Kidney (tissue), 14 donors: ENCODE results near the gene JADE2. TPM values are rescaled to one million over a fixed set of nuclear protein-coding genes. Genes with fewer than 3 reads are reported as not detected.

Experiments used
- DNase-seq, 5 donors: peaks; one replicate each; pipeline ENCODE4 v3.0.0-alpha.2; 2013 to 2020
- FAIRE-seq: peaks from 2 replicates; lab custom pipeline; 2012; peaks lifted over from hg19 to GRCh38; lab: Jason Lieb, UNC
- H3K27ac ChIP-seq, 2 donors: one replicate each; pipeline ENCODE4 v1.7.0; 2013; ENCODE audit warnings: low read depth in 2 of 2, low read length in 2 of 2, inconsistent platforms in 1 of 2
- H3K27me3 ChIP-seq: one replicate; pipeline ENCODE4 v1.7.1; 2013; ENCODE audit warnings: low read length, inconsistent platforms; ENCODE audit not compliant: control insufficient read depth, insufficient read depth
- H3K36me3 ChIP-seq, 3 donors: one replicate each; pipeline versions ENCODE4 v1.7.0 to v1.7.1; 2013; ENCODE audit warnings: low read length in 3 of 3, control low read depth in 1 of 3, inconsistent platforms in 1 of 3; ENCODE audit not compliant: insufficient read depth in 3 of 3, control insufficient read depth in 2 of 3
- H3K4me1 ChIP-seq, 3 donors: one replicate each; pipeline versions ENCODE4 v1.7.0 to v1.7.1; 2013; ENCODE audit warnings: low read length in 3 of 3, inconsistent platforms in 1 of 3, low read depth in 1 of 3; ENCODE audit not compliant: control insufficient read depth in 2 of 3, insufficient read depth in 2 of 3
- H3K4me3 ChIP-seq, 3 donors: one replicate each; pipeline versions ENCODE4 v1.7.0 to v1.8.1; 2013; ENCODE audit warnings: low read length in 3 of 3, control low read depth in 1 of 3, inconsistent platforms in 1 of 3
- H3K9ac ChIP-seq, 3 donors: one replicate each; pipeline versions ENCODE4 v1.7.0 to v1.7.1; 2013; ENCODE audit warnings: low read length in 3 of 3, control low read depth in 1 of 3, inconsistent platforms in 1 of 3
- H3K9me3 ChIP-seq, 3 donors: one replicate each; pipeline versions ENCODE4 v1.7.0 to v1.7.1; 2013; ENCODE audit warnings: low read length in 3 of 3, control low read depth in 1 of 3, inconsistent platforms in 1 of 3; ENCODE audit not compliant: control insufficient read depth in 2 of 3, insufficient read depth in 1 of 3
- CTCF ChIP-seq: IDR thresholded peaks from 3 replicates; pipeline ENCODE4 v1.5.1; 2012; ENCODE audit warnings: mild to moderate bottlenecking, moderate library complexity, borderline replicate concordance; ENCODE audit not compliant: insufficient read depth; ENCODE audit errors: extremely low read depth
- intact Hi-C: fragments of 100-400 bp; cut with DNase I; formaldehyde crosslinking; loops from one replicate; pipeline ENCODE4 v1.11.1; 2022
- polyA plus RNA-seq: library from polyadenylated mRNA; stranded (reverse); fragments of 350-450 nt; fragmentation: Illumina TruSeq; extraction: RNeasy Lipid Tissue Mini Kit (QIAGEN cat#74804); gene quantifications from one replicate; pipeline ENCODE4 v1.2.3, GENCODE V29; 2014; ENCODE audit warnings: low read depth, low replicate concordance; ENCODE audit not compliant: insufficient read depth
- total RNA-seq: library from RNA; stranded (reverse); fragmentation: NEBNext Ultra II Directional; extraction: Animal tissue kit (Norgen Biotek cat#: 25700); gene quantifications from one replicate; pipeline ENCODE4 v1.2.1, GENCODE V29; 2021
- donor health status: control.
- donor health status: control.
- donor health status: control.
- donor health status: control.
- donor health status: control.
- donor health status: DM: yes; HTN: yes; CAD: no.
- donor health status: Normal renal cell carcinoma (clear cell type).

Gene JADE2
- total and polyA plus RNA-seq, 2 donors from 2014 or later: 9.2 to 99.6 TPM

DNA sequence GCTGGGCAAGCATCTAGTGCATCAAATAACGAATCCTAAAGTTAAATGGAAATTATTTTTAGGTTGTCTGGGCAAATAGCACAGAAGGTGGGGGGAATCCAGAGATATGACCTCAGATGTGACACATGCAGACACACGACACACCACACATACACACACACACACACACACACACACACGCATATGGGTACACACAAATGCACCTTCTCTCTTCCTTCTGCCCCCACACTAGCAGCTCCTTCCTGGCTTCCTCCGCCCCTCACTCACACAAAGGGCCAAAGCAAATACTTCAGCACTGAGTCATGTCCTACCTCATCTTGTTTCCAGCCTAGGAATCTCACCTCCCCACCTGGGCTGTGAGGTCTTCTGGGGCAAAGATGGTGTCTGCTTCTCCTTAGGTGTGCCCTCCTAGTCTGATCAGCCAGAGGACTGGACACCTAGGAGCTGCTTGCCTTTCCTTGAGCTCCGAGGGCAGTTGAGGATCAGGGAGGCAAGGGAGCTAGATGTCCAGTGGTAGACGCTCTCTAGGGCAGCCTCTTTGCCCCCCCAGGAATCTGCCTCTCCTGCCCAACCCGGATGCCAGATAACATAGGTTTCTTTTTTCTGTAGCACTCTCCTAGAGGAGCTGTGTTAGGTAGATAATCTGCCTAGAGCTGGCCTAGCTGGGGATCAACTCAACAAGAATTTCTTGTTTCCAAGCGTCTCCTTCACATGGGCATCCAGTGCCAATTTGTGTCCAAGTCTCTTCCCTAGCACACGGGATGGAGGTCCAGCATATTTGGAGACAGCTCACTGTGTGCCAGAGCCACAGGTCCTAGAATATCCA is 14.3 kb upstream of the JADE2 start:
- no peak overlapping the region for H3K9ac ChIP-seq
- H3K27ac ChIP-seq: peak overlapping the region in 1 of 2 donors; percentile 9
- no peaks in the 10 kb centered on the region for H3K36me3 ChIP-seq
- H3K4me3 ChIP-seq: no peak overlapping the region
- intact Hi-C loops: no loop called here
- DNase-seq (peak in 1 of 5 donors; percentile 74), FAIRE-seq (no peak)
- TF ChIP-seq CTCF: no peak
- H3K27me3 ChIP-seq: no peaks in the 10 kb centered on the region
- no peaks in the 10 kb centered on the region for H3K9me3 ChIP-seq
- peaks cover 0 to 15% (median 14%) of the 10 kb centered on the region in 3 donors for H3K4me1 ChIP-seq

DNA sequence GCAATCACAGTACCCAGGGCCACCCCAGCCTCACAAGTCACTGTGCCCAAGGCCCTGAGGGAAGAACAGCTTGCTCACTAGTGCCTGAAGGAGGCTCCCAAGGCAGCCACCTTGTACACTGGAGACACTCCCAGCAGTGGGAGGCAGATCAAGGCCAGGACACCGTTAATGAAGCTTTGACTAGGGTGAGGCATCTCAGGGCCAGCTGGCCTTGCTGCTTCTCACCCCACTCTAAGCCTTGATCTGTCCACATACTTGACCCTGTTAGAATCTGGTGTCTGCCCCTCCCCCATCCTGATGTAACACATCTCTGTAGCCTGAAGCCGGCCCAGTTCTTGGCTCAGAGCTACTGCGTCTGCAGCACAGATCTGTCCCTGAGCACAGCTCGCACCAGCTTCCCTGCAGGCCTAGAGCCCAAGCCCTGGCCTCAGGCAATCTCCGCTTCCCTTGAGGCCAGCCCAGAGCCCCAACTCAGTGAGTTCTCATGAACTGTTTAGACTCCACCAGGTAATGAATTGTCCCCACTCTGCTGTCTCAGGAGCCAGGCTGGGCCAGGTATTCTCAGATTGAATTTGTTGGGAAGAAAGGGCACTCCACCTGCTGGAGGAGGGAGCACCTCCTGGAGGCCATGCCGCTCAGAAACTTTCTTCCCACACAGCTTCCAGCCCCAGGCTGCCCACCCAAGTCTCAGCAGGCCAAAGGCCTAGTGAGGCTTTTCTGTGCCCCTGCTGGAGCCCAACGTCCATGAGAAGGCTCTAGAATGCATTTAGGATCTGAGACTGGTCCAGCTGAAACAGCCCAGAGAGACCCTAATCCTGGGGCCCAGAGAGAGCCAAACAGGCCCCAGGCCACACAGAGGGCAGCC is 13.4 kb upstream of the JADE2 start:
- FAIRE-seq (no peak), DNase-seq (peak; percentile 28 to 92 (median 53))
- intact Hi-C loops: no loop called here
- no peaks in the 10 kb centered on the region for H3K36me3 ChIP-seq
- H3K4me3 ChIP-seq: no peak overlapping the region
- peak overlapping the region in 1 of 3 donors; percentile 26 for H3K9ac ChIP-seq
- no peaks in the 10 kb centered on the region for H3K9me3 ChIP-seq
- TF ChIP-seq CTCF: peak; percentile 35
- H3K27me3 ChIP-seq: no peaks in the 10 kb centered on the region
- H3K4me1 ChIP-seq: peaks cover 0 to 15% (median 14%) of the 10 kb centered on the region in 3 donors
- H3K27ac ChIP-seq: peak overlapping the region in 1 of 2 donors; percentile 51

DNA sequence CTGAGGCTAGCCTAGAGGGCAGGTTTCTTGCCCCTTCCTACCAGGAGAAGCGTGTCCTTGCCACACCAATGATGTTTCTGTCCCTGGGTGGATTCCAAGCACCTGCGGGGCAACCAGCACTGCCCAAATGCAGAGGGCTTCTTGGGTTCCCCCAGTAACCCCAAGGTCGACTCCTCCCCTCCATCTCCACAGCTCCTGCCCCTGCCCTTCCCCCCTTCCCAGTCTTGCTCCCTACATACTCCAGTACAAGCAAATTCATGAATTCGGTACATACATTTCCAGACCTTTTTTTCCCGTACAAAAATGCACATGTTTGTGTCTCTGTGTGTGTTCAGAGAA is 12.8 kb upstream of the JADE2 start:
- Histone ChIP-seq H3K9ac (peak overlapping the region in 1 of 3 donors; percentile 26), H3K9me3 (no peaks in the 10 kb centered on the region), H3K36me3 (no peaks in the 10 kb centered on the region), H3K27me3 (no peaks in the 10 kb centered on the region), H3K4me3 (no peak overlapping the region), H3K27ac (peak overlapping the region in 1 of 2 donors; percentile 51), H3K4me1 (peaks cover 0 to 15% (median 14%) of the 10 kb centered on the region in 3 donors)
- no peak for DNase-seq
- FAIRE-seq: no peak
- no peak for TF ChIP-seq CTCF
- intact Hi-C loops: no loop called here
